Measurements from ENCODE around the gene CHRNE. TPM values are rescaled to one million over a fixed set of nuclear protein-coding genes. Genes with fewer than 3 reads are reported as not detected.

CHRNE gene
- polyA plus RNA-seq (2013, experiment 1 of 2), result 0.17 TPM
- 0.12 TPM for polyA plus RNA-seq (2013, experiment 2 of 2)

DNA sequence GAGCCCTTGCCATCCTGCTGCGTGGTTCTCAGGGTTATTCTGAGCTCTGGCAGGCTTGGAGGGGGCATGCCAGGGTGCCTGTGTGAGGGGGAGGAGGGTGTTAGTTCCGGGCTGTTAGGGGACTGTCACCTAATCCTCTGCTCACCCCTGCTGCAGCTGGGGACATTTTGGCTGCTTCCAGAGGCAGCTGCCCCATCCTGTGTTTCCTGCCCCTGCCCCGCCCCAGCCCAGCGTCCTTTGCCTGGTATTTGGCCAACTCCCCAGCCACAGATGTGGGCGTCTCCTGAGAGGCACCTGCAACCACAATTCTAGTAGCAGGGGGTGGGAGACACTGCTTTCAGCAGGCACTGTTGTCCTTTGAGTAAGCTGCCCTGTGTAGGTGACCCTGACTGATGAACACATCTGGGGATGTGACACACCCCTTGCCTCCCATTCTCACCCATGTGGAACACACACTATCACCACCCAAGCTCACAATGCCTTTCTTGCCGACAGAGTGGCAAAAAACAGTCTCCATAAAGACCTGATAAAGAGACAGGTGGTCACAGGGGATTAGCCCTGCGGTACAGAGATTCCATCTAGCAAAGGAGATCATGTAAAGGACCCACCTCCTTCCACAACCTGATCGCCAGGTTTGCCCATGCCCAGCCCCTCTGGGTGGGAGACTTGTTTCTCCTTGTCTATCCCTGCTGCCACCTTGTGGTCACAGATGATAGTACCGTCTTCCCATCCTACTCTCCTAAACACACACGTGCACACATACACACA, at the start of gene CHRNE:
CHRNE (minus strand) TSS at position 48 of the 768 bp plus-strand sequence; CDS start at position 13, 35 bp downstream.
- no CpG with 5 or more reads among the region's 10 CpGs for WGBS, 2 donors (ENCODE audit: extremely low coverage in 2 of 2, insufficient read length in 2 of 2, insufficient replicate concordance in 1 of 2)
- no peak within 1 kb of the TSS for H2BK12ac ChIP-seq (ENCODE audit: low read length)
- peak within 1 kb of the TSS in 1 of 2 donors; percentile 47 for H3K4me3 ChIP-seq (ENCODE audit: low read length in 2 of 2)
- H3K23ac ChIP-seq (ENCODE audit: low read depth, low read length, poor library complexity), result no peak within 1 kb of the TSS
- no peak within 1 kb of the TSS for H4K91ac ChIP-seq (ENCODE audit: low read depth, low read length, poor library complexity)
- peaks cover 4 to 18% of the 10 kb centered on the region in 2 donors for H3K36me3 ChIP-seq (replicated peaks in 1 of 2; ENCODE audit: control insufficient read depth in 2 of 2, insufficient read depth in 2 of 2, low read length in 2 of 2)
- H3K27ac ChIP-seq (replicated peaks; ENCODE audit: low read length), result no peak within 1 kb of the TSS
- H2BK5ac ChIP-seq (ENCODE audit: low read length), result no peak within 1 kb of the TSS
- H3K27me3 ChIP-seq (ENCODE audit: control insufficient read depth in 3 of 3, insufficient read depth in 3 of 3, low read depth in 1 of 3, low read length in 3 of 3), result peaks cover 0 to 4% (median 0%) of the 10 kb centered on the region in 3 experiments
- no peak within 1 kb of the TSS for H4K8ac ChIP-seq (ENCODE audit: low read depth, low read length)
- H3K79me1 ChIP-seq (ENCODE audit: low read depth, low read length), result peaks cover 2% of the 10 kb centered on the region
- H2BK120ac ChIP-seq (ENCODE audit: low read depth, low read length), result no peak within 1 kb of the TSS
- no peak within 1 kb of the TSS for H2AK5ac ChIP-seq (ENCODE audit: low read depth, low read length)
- no peak within 1 kb of the TSS for H3K4me2 ChIP-seq (ENCODE audit: insufficient read depth, low read length, poor library complexity, severe bottlenecking)
- H3K9me3 ChIP-seq (replicated peaks in 1 of 2; ENCODE audit: control insufficient read depth in 2 of 2, insufficient read depth in 1 of 2, low read depth in 1 of 2, low read length in 2 of 2), result no peaks in the 10 kb centered on the region
- H3K18ac ChIP-seq (ENCODE audit: low read length), result no peak within 1 kb of the TSS
- H3K9ac ChIP-seq (ENCODE audit: low read depth, low read length, poor library complexity), result no peak within 1 kb of the TSS
- H3K4ac ChIP-seq (ENCODE audit: low read length), result no peak within 1 kb of the TSS
- H2AFZ ChIP-seq (ENCODE audit: low read length), result no peak within 1 kb of the TSS
- peaks cover 2% of the 10 kb centered on the region in 2 donors for H3K4me1 ChIP-seq (ENCODE audit: control insufficient read depth in 2 of 2, insufficient read depth in 1 of 2, low read depth in 1 of 2, low read length in 2 of 2)
- no peak within 1 kb of the TSS for H3K14ac ChIP-seq (ENCODE audit: low read length)
- no peak within 1 kb of the TSS for H2BK15ac ChIP-seq (ENCODE audit: low read length)
- DNase-seq (ENCODE audit: low spot score), result peak; percentile 72

DNA sequence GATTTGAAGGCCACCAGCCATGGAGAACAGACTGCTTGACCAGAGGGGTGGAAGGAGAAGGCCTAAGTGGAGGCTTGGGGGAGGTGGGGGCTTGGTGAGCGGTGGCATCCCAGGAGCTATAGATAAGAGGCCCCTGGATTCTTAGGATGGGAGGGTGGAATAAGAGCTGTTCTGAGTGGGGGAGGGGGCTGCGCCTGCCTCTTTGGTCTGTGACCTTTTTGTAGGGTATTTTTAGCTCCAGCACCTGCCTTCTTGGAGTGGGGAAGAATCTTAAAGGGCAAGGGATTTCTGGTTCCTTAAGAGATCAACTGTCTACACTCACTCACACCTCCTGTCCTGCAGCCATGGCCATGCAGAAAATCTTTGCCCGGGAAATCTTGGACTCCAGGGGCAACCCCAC, 48.6 kb upstream of the CHRNE start:
- Histone ChIP-seq H3K18ac (ENCODE audit: low read length) (peak overlapping the region; percentile 88), H3K79me1 (ENCODE audit: low read depth, low read length) (no peaks in the 10 kb centered on the region), H3K36me3 (replicated peaks in 1 of 2; ENCODE audit: control insufficient read depth in 2 of 2, insufficient read depth in 2 of 2, low read length in 2 of 2) (peaks cover 0 to 16% of the 10 kb centered on the region in 2 donors), H3K4me2 (ENCODE audit: insufficient read depth, low read length, poor library complexity, severe bottlenecking) (peak overlapping the region; percentile 89), H3K9ac (ENCODE audit: low read depth, low read length, poor library complexity) (no peak overlapping the region), H3K4me1 (ENCODE audit: control insufficient read depth in 2 of 2, insufficient read depth in 1 of 2, low read depth in 1 of 2, low read length in 2 of 2) (peaks cover 13 to 18% of the 10 kb centered on the region in 2 donors), H3K9me3 (replicated peaks in 1 of 2; ENCODE audit: control insufficient read depth in 2 of 2, insufficient read depth in 1 of 2, low read depth in 1 of 2, low read length in 2 of 2) (no peaks in the 10 kb centered on the region), H2AK5ac (ENCODE audit: low read depth, low read length) (peak overlapping the region; percentile 63), H2BK15ac (ENCODE audit: low read length) (no peak overlapping the region), H3K4me3 (ENCODE audit: low read length in 2 of 2) (peak overlapping the region; percentile 69 to 100), H2BK120ac (ENCODE audit: low read depth, low read length) (peak overlapping the region; percentile 35), H3K4ac (ENCODE audit: low read length) (no peak overlapping the region), H2BK12ac (ENCODE audit: low read length) (peak overlapping the region; percentile 11), H2AFZ (ENCODE audit: low read length) (peak overlapping the region; percentile 61), H3K27me3 (ENCODE audit: control insufficient read depth in 3 of 3, insufficient read depth in 3 of 3, low read depth in 1 of 3, low read length in 3 of 3) (no peaks in the 10 kb centered on the region), H3K23ac (ENCODE audit: low read depth, low read length, poor library complexity) (no peak overlapping the region), H2BK5ac (ENCODE audit: low read length) (peak overlapping the region; percentile 72), H4K91ac (ENCODE audit: low read depth, low read length, poor library complexity) (peak overlapping the region; percentile 19), H4K8ac (ENCODE audit: low read depth, low read length) (no peak overlapping the region), H3K27ac (replicated peaks; ENCODE audit: low read length) (peak overlapping the region; percentile 100), H3K14ac (ENCODE audit: low read length) (no peak overlapping the region)
- WGBS, 2 donors (ENCODE audit: extremely low coverage in 2 of 2, insufficient read length in 2 of 2, insufficient replicate concordance in 1 of 2), result no CpG with 5 or more reads among the region's 3 CpGs
- no peak for DNase-seq (ENCODE audit: low spot score)

DNA sequence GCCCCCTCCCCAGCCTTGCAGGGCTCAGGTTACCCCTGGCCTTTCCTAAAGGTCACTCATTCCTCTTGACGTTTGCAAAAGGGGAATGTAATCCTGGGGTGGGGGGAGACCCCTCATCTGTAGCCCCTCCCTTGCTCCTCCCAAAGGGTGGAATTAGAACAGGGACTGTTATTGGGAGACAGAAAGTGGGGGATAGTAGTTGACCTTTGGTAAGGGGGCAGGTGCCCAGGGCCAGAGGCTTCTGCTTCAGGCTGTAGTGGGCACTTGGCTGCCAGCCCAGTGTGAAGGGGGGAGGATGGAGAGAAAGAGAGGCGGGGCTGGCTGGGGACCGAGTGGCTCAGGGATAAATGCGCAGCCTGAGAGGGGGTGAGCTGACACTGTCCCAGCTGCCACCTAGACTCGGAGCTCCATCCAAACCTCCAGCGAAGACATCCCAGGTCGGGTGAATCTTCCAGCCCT, 47.9 kb upstream of the CHRNE start, which contains the start of gene ENO3:
ENO3 (plus strand) TSS at position 374 of the 459 bp plus-strand sequence. CDS start 711 bp downstream, outside the sequence.
- Histone ChIP-seq H3K27ac (replicated peaks; ENCODE audit: low read length) (peak within 1 kb of the TSS; percentile 100), H3K9ac (ENCODE audit: low read depth, low read length, poor library complexity) (peak within 1 kb of the TSS; percentile 87), H3K4me1 (ENCODE audit: control insufficient read depth in 2 of 2, insufficient read depth in 1 of 2, low read depth in 1 of 2, low read length in 2 of 2) (peaks cover 15 to 22% of the 10 kb centered on the region in 2 donors), H2AK5ac (ENCODE audit: low read depth, low read length) (peak within 1 kb of the TSS; percentile 100), H4K8ac (ENCODE audit: low read depth, low read length) (no peak within 1 kb of the TSS), H2BK120ac (ENCODE audit: low read depth, low read length) (peak within 1 kb of the TSS; percentile 95), H3K9me3 (replicated peaks in 1 of 2; ENCODE audit: control insufficient read depth in 2 of 2, insufficient read depth in 1 of 2, low read depth in 1 of 2, low read length in 2 of 2) (no peaks in the 10 kb centered on the region), H2AFZ (ENCODE audit: low read length) (peak within 1 kb of the TSS; percentile 61), H3K14ac (ENCODE audit: low read length) (peak within 1 kb of the TSS; percentile 67), H3K36me3 (replicated peaks in 1 of 2; ENCODE audit: control insufficient read depth in 2 of 2, insufficient read depth in 2 of 2, low read length in 2 of 2) (peaks cover 6 to 17% of the 10 kb centered on the region in 2 donors), H3K4me2 (ENCODE audit: insufficient read depth, low read length, poor library complexity, severe bottlenecking) (peak within 1 kb of the TSS; percentile 89), H3K4me3 (ENCODE audit: low read length in 2 of 2) (peak within 1 kb of the TSS; percentile 80 to 100), H3K27me3 (ENCODE audit: control insufficient read depth in 3 of 3, insufficient read depth in 3 of 3, low read depth in 1 of 3, low read length in 3 of 3) (no peaks in the 10 kb centered on the region), H2BK12ac (ENCODE audit: low read length) (peak within 1 kb of the TSS; percentile 11), H3K23ac (ENCODE audit: low read depth, low read length, poor library complexity) (peak within 1 kb of the TSS; percentile 86), H4K91ac (ENCODE audit: low read depth, low read length, poor library complexity) (peak within 1 kb of the TSS; percentile 93), H3K18ac (ENCODE audit: low read length) (peak within 1 kb of the TSS; percentile 100), H2BK5ac (ENCODE audit: low read length) (peak within 1 kb of the TSS; percentile 100), H2BK15ac (ENCODE audit: low read length) (peak within 1 kb of the TSS; percentile 83), H3K79me1 (ENCODE audit: low read depth, low read length) (peaks cover 1% of the 10 kb centered on the region), H3K4ac (ENCODE audit: low read length) (peak within 1 kb of the TSS; percentile 66)
- no CpG with 5 or more reads among the region's 7 CpGs for WGBS, 2 donors (ENCODE audit: extremely low coverage in 2 of 2, insufficient read length in 2 of 2, insufficient replicate concordance in 1 of 2)
- DNase-seq (ENCODE audit: low spot score), result peak; percentile 76

Data from neuronal stem cell (in vitro differentiated cells).